GM10847 (cell line): ENCODE measurements around the gene LCN12.

Source experiments
- POLR2A ChIP-seq: IDR thresholded peaks from 2 replicates; pipeline ENCODE4 v1.6.1; 2011; ENCODE audit not compliant: insufficient read length; ENCODE audit errors: extremely low read depth

Gene LCN12

GRCh38 chr9:136981588-136982231 is 29.6 kb downstream of the LCN12 start:
- no peak for TF ChIP-seq POLR2A

DNA sequence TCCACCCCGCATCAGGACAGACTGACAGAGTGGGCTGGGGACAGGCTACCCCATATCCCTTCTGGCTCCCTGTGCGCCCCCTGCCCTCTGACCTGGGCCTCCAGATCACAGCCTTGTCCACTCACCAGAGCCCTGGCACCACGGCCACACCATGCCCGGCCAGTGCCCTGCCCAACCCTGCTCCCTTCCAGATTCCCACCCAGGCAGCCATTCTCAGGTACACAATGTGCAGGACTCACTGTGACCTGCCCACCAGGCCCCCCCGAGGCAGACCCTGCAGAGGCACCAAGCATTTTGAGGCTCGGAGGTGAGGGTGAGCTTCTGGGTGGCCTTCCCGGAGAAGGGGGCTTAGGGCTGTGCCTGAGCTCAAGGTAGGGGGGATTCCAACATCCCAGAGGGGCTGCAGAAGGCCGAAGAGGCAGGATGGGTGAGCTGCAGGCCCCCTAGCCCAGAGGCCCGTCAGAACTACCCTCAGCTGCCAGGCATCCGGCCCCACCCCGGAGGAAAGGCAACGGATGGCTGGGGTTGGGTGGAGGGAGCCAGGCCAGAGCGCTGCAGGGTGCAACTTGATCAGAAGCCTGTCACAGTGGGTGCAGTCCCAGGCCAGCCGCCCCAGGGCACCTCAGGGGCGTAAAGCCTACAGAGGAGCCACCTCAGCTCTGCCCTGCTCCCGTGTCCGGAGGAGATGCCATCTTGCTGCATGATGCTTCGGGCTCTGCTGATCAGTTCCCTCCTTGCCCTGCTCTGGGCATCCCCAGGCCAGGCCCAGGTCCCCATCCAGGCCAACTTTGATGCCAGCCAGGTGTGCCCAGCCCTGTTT is 30.4 kb downstream of the LCN12 start, which contains the start of gene LCNL1:
Gene LCNL1, plus strand, starts transcription at position 762 of the 820 bp plus-strand sequence. CDS start 594 bp downstream, outside the sequence.
- TF ChIP-seq POLR2A = no peak

- TF ChIP-seq POLR2A = no peak
These were observed 31.1 kb downstream of the LCN12 start for GRCh38 chr9:136983167-136983566.

GRCh38 chr9:136983656-136984314 is 31.7 kb downstream of the LCN12 start:
- no peak for TF ChIP-seq POLR2A

GRCh38 chr9:136984464-136985026 is 32.5 kb downstream of the LCN12 start:
- no peak for TF ChIP-seq POLR2A

GRCh38 chr9:136985027-136985602 is 33.0 kb downstream of the LCN12 start:
- no peak for TF ChIP-seq POLR2A

- TF ChIP-seq POLR2A = no peak
These were observed 33.8 kb downstream of the LCN12 start for GRCh38 chr9:136985853-136986252.

- no peak for TF ChIP-seq POLR2A
These were observed 36.8 kb downstream of the LCN12 start for GRCh38 chr9:136988872-136989271.

DNA sequence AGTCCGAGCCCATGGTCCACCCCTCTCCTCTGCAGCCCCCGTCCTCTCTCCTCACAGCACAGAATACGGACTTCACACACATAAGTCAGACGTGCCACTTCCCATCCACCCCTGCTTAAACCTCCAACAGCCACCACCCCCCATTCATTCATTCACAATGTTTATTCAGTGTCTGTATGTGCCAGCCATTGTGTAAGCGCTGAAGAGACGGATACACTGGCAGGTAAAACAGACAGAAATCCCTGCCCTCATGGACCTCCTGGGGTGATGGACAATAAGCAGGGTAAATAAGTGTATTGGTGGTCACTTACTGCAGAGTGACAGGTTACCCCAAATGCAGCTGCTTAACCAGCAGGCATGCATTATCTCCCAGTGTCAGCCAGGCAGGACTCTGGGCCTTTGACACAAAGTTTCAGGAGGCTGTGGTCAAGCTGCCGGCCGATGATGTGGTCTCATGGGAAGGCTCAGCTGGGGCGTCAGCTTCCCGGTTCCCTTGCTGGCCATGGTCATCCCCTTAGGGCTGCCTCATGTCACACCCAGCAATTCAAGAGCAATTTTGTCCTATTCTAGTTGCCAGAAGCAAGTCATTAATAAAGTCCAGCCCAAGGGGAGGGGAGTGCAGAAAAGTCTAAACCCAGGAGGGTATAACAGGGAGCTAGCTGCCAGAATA is 38.3 kb downstream of the LCN12 start:
- TF ChIP-seq POLR2A = no peak

- TF ChIP-seq POLR2A = peak; percentile 53
These were observed 40.1 kb downstream of the LCN12 start, which contains the start of gene PAXX for GRCh38 chr9:136991993-136992818. Gene PAXX, plus strand, starts transcription at chr9:136992422. Its CDS starts 22 bp downstream, at chr9:136992444.

DNA sequence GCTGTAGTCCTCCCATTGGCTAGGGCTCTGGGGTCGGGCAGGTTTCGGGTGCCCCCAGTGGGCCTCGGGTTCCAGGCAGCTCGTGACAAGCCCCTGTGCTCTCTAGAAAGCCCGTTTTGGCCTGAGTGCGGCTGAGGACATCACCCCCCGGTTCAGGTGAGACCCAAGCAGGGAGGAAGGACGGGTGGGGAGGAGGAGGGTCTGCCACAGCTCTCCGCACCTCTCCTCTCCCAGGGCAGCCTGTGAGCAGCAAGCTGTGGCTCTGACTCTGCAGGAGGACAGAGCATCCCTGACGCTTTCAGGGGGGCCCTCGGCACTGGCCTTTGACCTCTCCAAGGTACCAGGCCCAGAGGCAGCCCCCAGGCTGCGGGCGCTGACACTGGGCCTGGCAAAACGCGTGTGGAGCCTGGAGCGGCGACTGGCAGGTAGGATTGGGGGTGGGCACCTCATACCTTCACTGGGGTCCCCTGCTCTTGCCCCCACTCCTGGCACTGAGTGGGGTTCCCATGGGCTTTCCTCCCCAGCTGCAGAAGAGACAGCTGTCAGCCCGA is 40.8 kb downstream of the LCN12 start:
- TF ChIP-seq POLR2A = no peak

DNA sequence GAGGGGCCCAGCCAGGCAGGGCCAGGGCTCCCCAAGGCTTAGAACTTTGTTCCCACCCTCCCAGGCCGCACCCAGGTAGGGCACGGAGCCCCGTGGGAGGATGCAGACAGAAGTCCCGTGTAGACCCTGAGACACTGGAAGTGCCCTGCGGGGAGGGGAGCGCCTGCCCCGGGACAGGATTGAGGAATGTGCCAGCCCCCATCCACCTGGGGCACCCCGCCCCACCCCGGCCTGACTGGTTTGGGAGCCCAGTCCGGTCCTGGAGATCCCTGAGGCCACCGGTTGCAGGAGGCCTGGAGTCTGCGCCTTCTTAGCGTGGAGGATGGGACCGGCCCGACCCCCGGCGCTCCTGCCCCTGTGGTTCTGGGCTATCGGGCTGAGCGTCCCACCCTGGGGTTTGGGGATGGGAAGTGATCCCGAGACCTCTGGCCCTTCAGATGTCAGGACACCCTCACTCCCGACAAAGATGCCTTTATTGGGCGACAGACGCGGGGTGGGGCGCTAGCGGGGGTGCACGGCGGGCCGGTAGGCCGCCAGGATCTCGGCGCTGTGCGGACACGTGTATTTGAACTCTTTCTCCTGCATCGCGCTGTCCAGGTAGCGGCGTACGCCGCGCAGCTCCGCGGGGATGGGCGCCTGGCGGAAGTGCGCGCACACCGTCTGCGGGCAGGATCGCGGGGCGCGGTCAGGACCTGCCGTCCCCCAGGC is 42.3 kb downstream of the LCN12 start:
- TF ChIP-seq POLR2A = no peak

DNA sequence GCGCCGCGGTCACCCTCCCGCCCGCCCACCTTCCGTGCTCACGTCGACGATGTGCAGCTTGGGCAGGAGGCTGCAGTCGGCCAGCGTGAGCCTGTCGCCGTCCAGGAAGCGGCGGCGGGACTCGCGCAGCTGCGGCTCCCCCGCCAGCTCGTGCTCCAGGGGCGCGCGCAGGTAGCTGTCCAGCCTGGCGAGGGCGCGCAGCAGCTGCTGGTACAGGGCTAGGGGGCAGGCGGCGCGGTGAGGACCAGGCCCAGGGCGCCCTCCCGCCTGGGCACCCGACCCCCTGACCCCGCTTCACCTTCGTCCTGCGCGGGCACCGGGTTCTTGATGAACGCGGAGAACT is 42.8 kb downstream of the LCN12 start:
- TF ChIP-seq POLR2A = no peak
